PC-9 (cell line): Measurements from ENCODE around the gene OR51G2. TPM values are rescaled to one million over a fixed set of nuclear protein-coding genes. Genes with fewer than 3 reads are reported as not detected.

ENCODE experiments used
- BruUV-seq: library from RNA; stranded (reverse); fragments of 400-500 nt; replicated peaks from 2 replicates; lab custom pipeline; 2021; lab: Mats Ljungman, UMichigan
- CTCF ChIA-PET: fragments of 300-600 bp; sonication (Branson Sonifier 250); formaldehyde crosslinking; loops from one replicate; lab custom pipeline; 2022; ENCODE audit warnings: antibody characterized with exemption; lab: Charles Lee
- POLR2A ChIA-PET: fragments of 300-600 bp; sonication (Branson Sonifier 250); formaldehyde crosslinking; loops from one replicate; lab custom pipeline; 2022; ENCODE audit warnings: antibody characterized with exemption; ENCODE audit not compliant: unreplicated experiment; lab: Charles Lee
- DNase-seq, 2 experiments: peaks; one replicate each; pipeline versions ENCODE4 v3.0.0 to v3.0.0-alpha.2; 2015 to 2022; ENCODE audit warnings: mixed read lengths in 1 of 2
- H2AFZ ChIP-seq: fragments of 200-600 bp; sonication (generic); 2 replicates; pipeline ENCODE4 v1.8.1; 2017; ENCODE audit warnings: antibody characterized with exemption
- H3F3A ChIP-seq: fragments of 200-600 bp; sonication (generic); 2 replicates; pipeline ENCODE4 v1.8.1; 2017; ENCODE audit warnings: antibody characterized with exemption, mild to moderate bottlenecking, low read depth; ENCODE audit not compliant: insufficient read depth
- H3K27ac ChIP-seq: fragments of 200-600 bp; sonication (generic); 2 replicates; pipeline ENCODE4 v1.6.1; 2016; ENCODE audit warnings: mixed run types
- H3K27me3 ChIP-seq: fragments of 200-600 bp; sonication (generic); 2 replicates; pipeline ENCODE4 v1.6.1; 2016; ENCODE audit warnings: low read depth, mixed run types; ENCODE audit not compliant: insufficient read depth
- H3K36me3 ChIP-seq: fragments of 200-600 bp; sonication (generic); 2 replicates; pipeline ENCODE4 v1.6.1; 2016; ENCODE audit warnings: low read depth, mixed run types
- H3K4me1 ChIP-seq: fragments of 200-600 bp; sonication (generic); replicated peaks from 2 replicates; pipeline ENCODE4 v1.6.1; 2016; ENCODE audit warnings: mixed run types; ENCODE audit not compliant: insufficient read depth
- H3K4me2 ChIP-seq: fragments of 200-600 bp; sonication (generic); 2 replicates; pipeline ENCODE4 v1.6.1; 2017; ENCODE audit warnings: mixed run types
- H3K4me3 ChIP-seq: fragments of 200-600 bp; sonication (generic); 2 replicates; pipeline ENCODE4 v1.6.1; 2016; ENCODE audit warnings: mixed run types
- H3K79me2 ChIP-seq: fragments of 200-600 bp; sonication (generic); 2 replicates; pipeline ENCODE4 v1.6.1; 2017; ENCODE audit warnings: low read depth, mixed run types
- H3K9me2 ChIP-seq: fragments of 200-600 bp; sonication (generic); 2 replicates; pipeline ENCODE4 v1.8.1; 2017; ENCODE audit warnings: mild to moderate bottlenecking; ENCODE audit not compliant: insufficient read depth
- H3K9me3 ChIP-seq: fragments of 200-600 bp; sonication (generic); 2 replicates; pipeline ENCODE4 v1.8.1; 2016; ENCODE audit warnings: low read depth; ENCODE audit not compliant: insufficient read depth
- H4K20me1 ChIP-seq: fragments of 200-600 bp; sonication (generic); 2 replicates; pipeline ENCODE4 v1.8.1; 2017; ENCODE audit not compliant: insufficient read depth
- EZH2 ChIP-seq: fragments of 200-600 bp; sonication (generic); IDR thresholded peaks from 2 replicates; pipeline ENCODE4 v1.8.0; 2017; ENCODE audit warnings: antibody characterized with exemption, low read depth
- intact Hi-C: fragments of 100-400 bp; cut with micrococcal nuclease; formaldehyde crosslinking; loops from one replicate; pipeline ENCODE4 v1.10.0; 2022; ENCODE audit not compliant: unreplicated experiment
- total RNA-seq: library from RNA; stranded (reverse); gene quantifications from 2 replicates; pipeline ENCODE4 v1.2.3, GENCODE V29; 2021
- TF ChIP-seq, protein P1 (sequence below): fragments of 200-600 bp; sonication (generic); conservative IDR thresholded peaks from 2 replicates; pipeline ENCODE4 v1.6.1; 2017; ENCODE audit warnings: mixed run types, antibody characterized with exemption, mild to moderate bottlenecking, moderate library complexity

OR51G2 gene
- total RNA-seq, 1 experiment from 2014 or later = not detected

DNA sequence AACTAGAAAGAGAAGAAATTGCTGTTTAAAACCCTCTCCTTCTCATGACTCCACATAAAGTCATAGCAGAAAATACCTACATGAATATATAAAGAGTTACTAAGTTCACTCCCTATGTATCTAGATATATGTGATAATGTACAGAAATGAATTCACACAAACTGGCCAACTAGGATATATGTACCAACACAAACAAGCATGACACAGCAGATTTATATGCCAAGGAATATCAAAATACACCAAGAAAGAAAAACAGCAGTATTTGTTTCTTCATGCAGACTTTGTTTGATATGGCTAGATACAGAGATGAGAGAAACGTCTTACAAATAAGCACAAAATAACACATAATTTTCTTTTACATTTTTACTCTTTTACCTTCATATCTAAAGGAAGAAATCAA, 3.2 kb upstream of the OR51G2 start:
- no peak overlapping the region for H2AFZ ChIP-seq
- CTCF ChIA-PET = no interaction called here
- no peaks in the 10 kb centered on the region for H3K9me3 ChIP-seq
- H3K4me2 ChIP-seq = no peak overlapping the region
- H3K79me2 ChIP-seq = no peaks in the 10 kb centered on the region
- no peak overlapping the region for H3K4me3 ChIP-seq
- no peaks in the 10 kb centered on the region for H3K9me2 ChIP-seq
- no peaks in the 10 kb centered on the region for H3K4me1 ChIP-seq
- POLR2A ChIA-PET = no interaction called here
- no peaks in the 10 kb centered on the region for H3K36me3 ChIP-seq
- intact Hi-C loops = no loop called here
- H4K20me1 ChIP-seq = no peaks in the 10 kb centered on the region
- BruUV-seq = no TSS peak
- H3K27ac ChIP-seq = no peak overlapping the region
- H3F3A ChIP-seq = no peaks in the 10 kb centered on the region
- no peak for DNase-seq
- H3K27me3 ChIP-seq = no peaks in the 10 kb centered on the region
- TF ChIP-seq EZH2 = no peak
- TF ChIP-seq, protein P1, sequence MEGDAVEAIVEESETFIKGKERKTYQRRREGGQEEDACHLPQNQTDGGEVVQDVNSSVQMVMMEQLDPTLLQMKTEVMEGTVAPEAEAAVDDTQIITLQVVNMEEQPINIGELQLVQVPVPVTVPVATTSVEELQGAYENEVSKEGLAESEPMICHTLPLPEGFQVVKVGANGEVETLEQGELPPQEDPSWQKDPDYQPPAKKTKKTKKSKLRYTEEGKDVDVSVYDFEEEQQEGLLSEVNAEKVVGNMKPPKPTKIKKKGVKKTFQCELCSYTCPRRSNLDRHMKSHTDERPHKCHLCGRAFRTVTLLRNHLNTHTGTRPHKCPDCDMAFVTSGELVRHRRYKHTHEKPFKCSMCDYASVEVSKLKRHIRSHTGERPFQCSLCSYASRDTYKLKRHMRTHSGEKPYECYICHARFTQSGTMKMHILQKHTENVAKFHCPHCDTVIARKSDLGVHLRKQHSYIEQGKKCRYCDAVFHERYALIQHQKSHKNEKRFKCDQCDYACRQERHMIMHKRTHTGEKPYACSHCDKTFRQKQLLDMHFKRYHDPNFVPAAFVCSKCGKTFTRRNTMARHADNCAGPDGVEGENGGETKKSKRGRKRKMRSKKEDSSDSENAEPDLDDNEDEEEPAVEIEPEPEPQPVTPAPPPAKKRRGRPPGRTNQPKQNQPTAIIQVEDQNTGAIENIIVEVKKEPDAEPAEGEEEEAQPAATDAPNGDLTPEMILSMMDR = no peak

DNA sequence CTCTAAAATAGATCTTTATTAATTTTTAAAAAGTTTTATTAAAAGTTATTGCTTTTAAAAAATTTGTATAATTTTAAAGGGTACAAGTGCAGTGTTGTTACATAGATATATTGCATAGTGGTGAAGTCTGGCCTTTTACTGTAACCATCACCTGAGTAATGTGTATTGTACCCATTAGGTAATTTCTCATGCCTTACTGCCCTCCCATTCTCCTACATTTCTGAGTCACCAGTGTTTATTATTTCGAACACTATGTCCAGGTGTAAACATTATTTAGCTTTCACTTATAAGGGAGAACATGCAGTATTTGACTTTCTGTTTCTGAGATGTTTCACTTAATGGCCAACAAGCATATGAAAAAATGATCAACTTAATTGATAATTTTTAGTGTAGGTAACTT, 2.6 kb upstream of the OR51G2 start:
- Histone ChIP-seq H3K79me2 (no peaks in the 10 kb centered on the region), H3K9me2 (no peaks in the 10 kb centered on the region), H2AFZ (no peak overlapping the region), H3K36me3 (no peaks in the 10 kb centered on the region), H4K20me1 (no peaks in the 10 kb centered on the region), H3K27ac (no peak overlapping the region), H3K9me3 (no peaks in the 10 kb centered on the region), H3F3A (no peaks in the 10 kb centered on the region), H3K27me3 (no peaks in the 10 kb centered on the region), H3K4me1 (no peaks in the 10 kb centered on the region), H3K4me2 (no peak overlapping the region), H3K4me3 (no peak overlapping the region)
- intact Hi-C loops = no loop called here
- ChIA-PET CTCF (no interaction called here), POLR2A (no interaction called here)
- no peak for DNase-seq
- no TSS peak for BruUV-seq
- TF ChIP-seq, protein P1 = no peak
- TF ChIP-seq EZH2 = no peak

DNA sequence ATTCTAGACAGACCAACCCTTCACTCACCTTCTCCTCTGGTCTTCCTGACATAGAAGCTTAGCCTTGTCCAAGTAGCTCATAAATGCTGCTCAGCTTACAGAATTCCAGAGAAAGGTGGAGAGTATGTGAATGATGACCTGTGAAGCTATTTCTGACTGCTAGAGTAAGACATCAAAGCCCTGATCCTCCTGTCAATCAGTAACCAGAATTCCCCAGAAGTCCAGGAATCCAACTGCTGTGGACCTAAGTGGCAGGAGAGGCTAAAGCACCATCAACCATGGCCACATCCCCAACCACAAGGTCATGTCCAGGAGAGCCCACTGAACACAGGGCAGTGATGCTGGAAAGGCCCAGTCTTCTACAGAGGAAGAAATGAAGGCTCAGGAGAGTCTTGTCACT, 2.6 kb downstream of the OR51G2 start:
- Histone ChIP-seq H3K79me2 (no peaks in the 10 kb centered on the region), H3K36me3 (no peaks in the 10 kb centered on the region), H3K4me2 (no peak overlapping the region), H4K20me1 (no peaks in the 10 kb centered on the region), H3K4me3 (no peak overlapping the region), H3K9me2 (no peaks in the 10 kb centered on the region), H2AFZ (no peak overlapping the region), H3K27ac (no peak overlapping the region), H3K9me3 (no peaks in the 10 kb centered on the region), H3K27me3 (no peaks in the 10 kb centered on the region), H3F3A (no peaks in the 10 kb centered on the region), H3K4me1 (no peaks in the 10 kb centered on the region)
- DNase-seq = no peak
- BruUV-seq = no TSS peak
- TF ChIP-seq, protein P1 = no peak
- TF ChIP-seq EZH2 = no peak
- intact Hi-C loops = no loop called here
- CTCF ChIA-PET = no interaction called here
- POLR2A ChIA-PET = no interaction called here
